RKO (cell line): ENCODE results near the gene CXCL3.

Experiments used
- DNase-seq: peaks from one replicate; pipeline ENCODE4 v3.0.0-alpha.2; 2016; ENCODE audit warnings: low spot score

CXCL3 gene

GRCh38 chr4:74055096-74055495 lies 16.6 kb upstream of the CXCL3 start:
- DNase-seq: no peak

GRCh38 chr4:74054483-74055047 lies 16.1 kb upstream of the CXCL3 start:
- DNase-seq: no peak

- DNase-seq: no peak
Observed at GRCh38 chr4:74047152-74047551, 8.7 kb upstream of the CXCL3 start.

GRCh38 chr4:74045772-74046171 lies 7.3 kb upstream of the CXCL3 start:
- DNase-seq: no peak

- no peak for DNase-seq
Observed at GRCh38 chr4:74045247-74045646, 6.8 kb upstream of the CXCL3 start.

GRCh38 chr4:74044677-74045076 lies 6.2 kb upstream of the CXCL3 start:
- DNase-seq: peak; percentile 46

- DNase-seq: no peak
Observed at GRCh38 chr4:74042681-74043080, 4.2 kb upstream of the CXCL3 start.

GRCh38 chr4:74041418-74041817 lies 2.9 kb upstream of the CXCL3 start:
- DNase-seq: no peak

GRCh38 chr4:74039315-74039763 lies 850 bp upstream of the CXCL3 start:
- DNase-seq: no peak

- DNase-seq: no peak
Observed at GRCh38 chr4:74038086-74038424, 434 bp downstream of the CXCL3 start.

GRCh38 chr4:74037076-74037955 lies 1.2 kb downstream of the CXCL3 start:
- DNase-seq: no peak

GRCh38 chr4:74033739-74034138 lies 4.8 kb downstream of the CXCL3 start:
- peak; percentile 83 for DNase-seq

GRCh38 chr4:74032064-74032463 lies 6.4 kb downstream of the CXCL3 start:
- no peak for DNase-seq

- no peak for DNase-seq
Observed at GRCh38 chr4:74031576-74031975, 6.9 kb downstream of the CXCL3 start.

- no peak for DNase-seq
Observed at GRCh38 chr4:74030285-74030684, 8.2 kb downstream of the CXCL3 start.

- DNase-seq: no peak
Observed at GRCh38 chr4:74028504-74028903, 10.0 kb downstream of the CXCL3 start.

- DNase-seq: no peak
Observed at GRCh38 chr4:74023709-74024108, 14.8 kb downstream of the CXCL3 start.

- DNase-seq: no peak
Observed at GRCh38 chr4:74021601-74022000, 16.9 kb downstream of the CXCL3 start.

- DNase-seq: no peak
Observed at GRCh38 chr4:74018771-74019170, 19.7 kb downstream of the CXCL3 start.

GRCh38 chr4:74018116-74018515 lies 20.4 kb downstream of the CXCL3 start:
- DNase-seq: no peak

- no peak for DNase-seq
Observed at GRCh38 chr4:74016068-74016467, 22.4 kb downstream of the CXCL3 start.

GRCh38 chr4:74015126-74015780 lies 23.2 kb downstream of the CXCL3 start:
- DNase-seq: no peak

- no peak for DNase-seq
Observed at GRCh38 chr4:74014332-74014731, 24.2 kb downstream of the CXCL3 start.
